GM21825 (cell line): ENCODE results near the gene ZNF710.
"Not testable (repeated sequence)": the region's sequence is repeated elsewhere in the genome, so short reads cannot be mapped to it uniquely, and the experiment has no call there.

Experiments
- ATAC-seq: cut with Tn5 transposase; IDR thresholded peaks from one replicate; pipeline ENCODE4 v1.9.1; 2021; ENCODE audit warnings: mild to moderate bottlenecking, moderate library complexity; ENCODE audit not compliant: unreplicated experiment

ZNF710 gene, protein sequence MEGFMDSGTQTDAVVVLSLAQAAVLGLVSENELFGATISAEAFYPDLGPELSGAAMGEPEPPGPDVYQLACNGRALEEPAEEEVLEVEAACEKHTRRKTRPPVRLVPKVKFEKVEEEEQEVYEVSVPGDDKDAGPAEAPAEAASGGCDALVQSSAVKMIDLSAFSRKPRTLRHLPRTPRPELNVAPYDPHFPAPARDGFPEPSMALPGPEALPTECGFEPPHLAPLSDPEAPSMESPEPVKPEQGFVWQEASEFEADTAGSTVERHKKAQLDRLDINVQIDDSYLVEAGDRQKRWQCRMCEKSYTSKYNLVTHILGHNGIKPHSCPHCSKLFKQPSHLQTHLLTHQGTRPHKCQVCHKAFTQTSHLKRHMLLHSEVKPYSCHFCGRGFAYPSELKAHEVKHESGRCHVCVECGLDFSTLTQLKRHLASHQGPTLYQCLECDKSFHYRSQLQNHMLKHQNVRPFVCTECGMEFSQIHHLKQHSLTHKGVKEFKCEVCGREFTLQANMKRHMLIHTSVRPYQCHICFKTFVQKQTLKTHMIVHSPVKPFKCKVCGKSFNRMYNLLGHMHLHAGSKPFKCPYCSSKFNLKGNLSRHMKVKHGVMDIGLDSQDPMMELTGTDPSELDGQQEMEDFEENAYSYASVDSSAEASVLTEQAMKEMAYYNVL

DNA sequence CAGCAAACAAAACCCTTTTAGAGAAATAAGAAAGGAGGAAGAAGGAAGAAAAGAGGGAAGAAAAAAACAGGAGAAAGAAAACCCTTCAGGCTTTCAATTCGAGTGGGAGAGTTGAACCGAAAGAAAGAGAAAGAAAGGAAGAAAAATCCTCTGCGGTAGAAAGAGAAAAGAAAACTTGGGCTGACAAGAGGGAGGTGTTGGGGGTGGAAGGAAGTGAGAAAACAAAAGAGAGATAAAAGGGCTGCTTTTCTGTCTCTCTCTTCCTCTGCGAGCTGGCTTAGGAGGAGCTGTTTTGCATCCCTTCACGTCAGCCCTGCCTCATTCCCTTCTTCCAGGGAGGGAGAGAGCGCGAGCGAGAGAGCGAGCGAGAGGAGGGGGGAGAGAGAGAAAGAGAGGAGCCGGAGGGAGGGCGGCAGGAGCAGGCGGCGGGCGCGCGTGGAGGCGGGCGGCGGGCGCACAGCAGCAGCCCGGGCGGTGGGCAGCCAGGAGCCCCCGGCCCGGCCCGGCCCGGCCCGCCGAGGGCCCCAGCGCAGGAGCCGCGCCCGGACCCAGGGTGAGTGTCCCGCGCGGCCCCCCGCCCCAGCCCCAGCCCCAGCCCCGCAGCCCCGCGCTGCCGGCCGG is at the start of gene ZNF710:
Gene ZNF710, plus strand, starts transcription at position 263 of the 621 bp plus-strand sequence. CDS start 65,814 bp downstream, outside the sequence.
- ATAC-seq, result no peak

DNA sequence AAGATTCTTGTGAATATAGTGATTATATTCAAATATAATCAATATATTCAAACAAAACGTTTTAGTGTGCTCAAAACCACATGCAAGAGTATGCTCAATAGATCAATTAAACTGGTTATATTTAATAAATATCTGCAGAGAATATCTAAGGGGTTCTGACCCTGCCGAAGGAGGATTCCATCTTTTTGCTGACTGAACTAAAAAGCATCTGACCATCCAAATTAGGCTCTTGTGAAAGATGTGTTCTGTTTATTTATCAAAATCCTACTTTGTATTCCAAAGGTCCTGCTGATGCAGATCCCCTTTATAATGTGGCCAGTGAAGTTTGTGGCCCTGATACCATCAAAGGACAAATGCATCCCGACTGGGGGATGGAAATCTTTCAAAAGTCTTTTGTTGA is 46.6 kb upstream of the ZNF710 start:
- ATAC-seq, result no peak

DNA sequence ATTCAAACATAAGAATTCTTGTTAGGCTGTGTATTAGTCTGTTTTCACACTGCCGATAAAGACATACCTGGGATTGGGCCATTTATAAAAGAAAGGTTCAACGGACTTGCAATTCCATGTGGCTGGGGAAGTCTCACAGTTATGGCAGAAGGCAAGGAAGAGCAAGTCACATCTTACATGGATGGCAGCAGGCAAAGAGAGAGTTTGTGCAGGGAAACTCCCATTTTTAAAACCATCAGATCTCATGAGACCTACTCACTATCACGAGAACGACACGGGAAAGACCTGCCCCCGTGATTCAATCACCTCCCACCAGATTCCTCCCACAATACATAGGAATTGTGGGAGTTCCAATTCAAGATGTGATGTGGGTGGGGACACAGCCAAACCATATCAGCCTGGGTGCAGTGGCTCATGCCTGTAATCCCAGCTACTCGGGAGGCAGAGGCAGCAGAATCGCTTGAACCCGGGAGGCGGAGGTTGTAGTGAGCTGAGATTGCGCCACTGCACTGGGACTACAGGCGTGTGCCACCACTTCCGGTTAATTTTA is 45.6 kb upstream of the ZNF710 start:
- not testable (repeated sequence) for ATAC-seq

DNA sequence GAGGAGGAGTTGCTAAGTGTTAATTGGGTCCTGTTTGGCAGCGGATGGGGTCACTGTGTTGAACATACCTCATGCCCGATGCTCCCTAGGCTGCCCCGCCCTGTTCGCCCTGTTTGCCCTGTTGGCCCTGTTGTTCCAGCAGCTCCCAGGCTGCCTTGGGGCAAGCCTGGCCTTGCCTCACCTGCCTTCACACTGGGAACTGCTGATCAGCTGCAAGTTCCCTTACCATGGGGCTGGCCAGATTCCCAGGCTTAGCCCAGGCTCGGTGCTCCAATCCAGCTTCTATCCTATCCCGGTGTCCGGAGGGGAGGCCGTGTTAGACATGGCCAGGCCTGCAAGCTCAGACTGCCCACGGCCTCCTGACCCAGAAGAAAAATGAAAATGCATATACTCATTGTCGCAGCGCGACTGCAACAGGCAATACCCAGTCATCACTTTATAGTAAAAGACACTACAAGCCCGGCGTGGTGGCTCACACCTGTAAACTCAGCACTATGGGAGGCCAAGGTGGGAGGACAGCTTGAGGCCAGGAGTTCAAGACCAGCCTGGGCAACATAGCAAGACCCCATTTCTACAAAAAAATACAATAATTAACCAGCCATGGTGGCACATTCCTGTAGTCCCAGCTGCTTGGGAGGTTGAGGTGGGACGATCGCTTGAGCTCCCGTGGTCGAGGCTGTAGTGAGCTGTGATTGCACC is 42.9 kb upstream of the ZNF710 start:
- no peak for ATAC-seq

DNA sequence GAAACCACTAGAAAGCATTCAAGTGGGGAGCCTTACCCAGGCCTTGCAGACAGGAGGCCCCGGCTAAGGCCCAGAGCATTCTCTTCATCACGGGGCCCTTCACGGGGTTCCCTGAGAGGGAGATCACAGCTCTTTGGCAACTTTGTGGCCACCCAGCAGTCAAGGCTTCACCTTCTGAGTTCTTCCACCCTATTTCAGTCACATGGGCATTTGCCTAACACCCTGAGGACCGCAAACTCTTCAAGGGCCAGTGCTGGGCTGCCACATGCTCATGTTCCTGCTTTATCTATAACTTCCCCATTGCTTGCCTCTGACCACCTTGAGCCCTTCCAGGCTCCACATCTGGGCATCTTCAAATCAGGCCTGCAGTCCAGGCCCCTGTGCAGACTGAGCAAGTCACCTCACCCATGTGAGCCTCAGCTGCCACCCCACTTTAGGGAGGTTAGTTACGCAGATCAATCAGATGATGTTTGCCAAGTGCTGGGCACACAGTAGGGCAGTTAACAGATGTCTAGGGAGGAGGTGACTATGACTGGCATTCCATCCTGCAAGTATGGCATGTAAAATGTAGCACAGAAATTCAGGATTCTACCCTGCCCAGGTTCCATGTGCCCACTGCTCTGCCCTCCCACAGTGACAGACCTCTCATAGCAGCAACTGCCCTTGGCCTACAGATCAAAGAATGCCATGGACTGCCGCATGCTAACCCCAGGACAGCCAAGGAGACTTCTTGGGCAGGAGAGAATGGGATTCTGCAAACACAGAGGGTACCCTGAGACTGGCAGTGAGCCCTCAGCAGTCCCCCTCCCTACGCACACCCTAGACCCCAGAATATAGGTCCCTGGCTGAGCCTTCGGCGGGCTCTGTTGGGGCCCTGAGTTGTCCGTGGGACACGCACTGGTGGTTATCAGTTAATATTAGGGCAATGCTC is 37.6 kb upstream of the ZNF710 start:
- ATAC-seq, result no peak

DNA sequence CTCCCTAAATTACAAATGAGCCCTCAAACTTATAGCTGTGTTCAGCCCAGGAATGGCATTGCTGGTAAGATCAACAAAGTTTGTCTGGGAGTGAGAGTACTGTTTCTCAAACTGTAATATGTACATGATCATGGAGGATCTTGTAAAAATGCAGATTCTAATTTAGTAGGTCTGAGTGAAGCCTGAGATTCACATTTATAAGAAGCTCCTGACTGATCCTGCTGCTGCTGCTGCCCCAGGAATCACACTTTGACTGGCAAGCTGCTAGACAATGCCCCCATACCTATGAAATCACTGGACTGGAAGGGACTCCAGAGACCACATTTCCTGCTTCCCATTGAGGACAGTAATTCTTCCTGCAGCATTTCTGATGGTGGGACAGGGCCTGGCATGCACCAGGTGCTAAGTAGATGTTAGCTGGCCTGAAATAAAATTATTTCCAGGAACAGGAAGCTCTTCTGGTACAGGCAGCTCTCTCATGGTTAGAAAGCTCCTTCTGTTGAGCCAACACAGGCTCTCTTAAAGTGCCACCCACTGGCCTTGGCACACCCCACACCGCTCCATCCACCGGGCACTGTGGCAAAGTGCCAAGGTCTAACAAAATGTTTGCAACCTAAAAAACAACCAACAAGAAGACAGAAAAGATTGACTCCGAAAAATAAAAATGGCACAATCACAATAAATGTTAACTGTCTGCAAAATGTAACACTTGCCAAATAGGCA is 36.7 kb upstream of the ZNF710 start:
- ATAC-seq, result no peak

DNA sequence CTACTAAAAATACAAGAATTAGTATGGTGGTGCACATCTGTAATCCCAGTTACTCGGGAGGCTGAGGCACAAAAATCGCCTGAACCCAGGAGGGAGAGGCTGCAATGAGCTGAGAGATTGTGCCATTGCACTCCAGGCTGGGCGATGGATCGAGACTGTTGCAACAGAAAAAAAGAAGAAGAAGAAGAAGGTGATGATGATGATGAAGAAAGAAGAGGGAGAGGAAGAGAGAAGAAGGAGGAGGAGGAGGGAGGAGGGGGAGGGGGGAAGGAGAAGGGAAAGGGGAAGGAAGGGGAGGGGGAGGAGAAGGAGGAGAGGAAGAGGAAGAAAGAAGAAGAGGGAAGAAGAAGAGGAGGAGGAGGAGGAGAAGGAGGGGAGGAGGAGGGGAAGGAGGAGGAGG is 33.2 kb upstream of the ZNF710 start:
- no peak for ATAC-seq

DNA sequence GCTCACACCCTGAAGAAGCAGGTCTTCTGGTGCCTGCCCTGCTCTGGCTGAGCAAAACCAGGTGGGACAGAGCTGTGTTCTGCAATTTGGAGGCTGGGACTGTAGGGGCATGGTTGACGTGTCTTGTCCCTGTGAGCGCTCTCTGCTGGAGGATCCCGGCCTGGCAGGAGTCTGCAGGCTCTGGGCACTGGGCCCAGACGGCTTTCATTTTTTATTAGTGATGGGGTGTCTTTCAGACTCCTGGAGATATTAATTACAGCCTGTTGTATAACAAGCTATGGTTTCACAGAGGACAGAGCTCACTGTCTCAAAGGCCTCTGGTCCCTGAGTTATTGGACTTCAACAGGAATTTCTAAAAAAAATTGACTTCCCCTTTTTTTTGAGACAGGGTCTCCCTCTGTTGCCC is 29.5 kb upstream of the ZNF710 start:
- peak; percentile 90 for ATAC-seq

DNA sequence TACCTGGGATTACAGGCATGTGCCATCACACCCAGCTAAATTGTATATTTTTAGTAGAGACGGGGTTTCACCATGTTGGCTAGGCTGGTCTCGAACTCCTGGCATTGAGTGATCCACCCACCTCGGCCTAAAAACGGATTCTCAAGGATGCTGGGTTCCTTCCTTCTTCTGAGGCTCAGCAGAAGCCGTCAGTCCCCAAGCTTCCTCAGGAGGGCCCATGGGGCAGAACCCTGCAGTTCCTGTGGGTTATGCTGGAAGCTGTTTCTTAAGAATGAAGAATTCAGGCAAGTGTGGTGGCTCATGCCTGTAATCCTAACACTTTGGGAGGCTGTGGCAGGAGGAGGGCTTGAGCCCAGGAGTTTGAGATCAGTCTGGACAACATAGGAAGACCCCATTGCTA is 29.0 kb upstream of the ZNF710 start:
- no peak for ATAC-seq

DNA sequence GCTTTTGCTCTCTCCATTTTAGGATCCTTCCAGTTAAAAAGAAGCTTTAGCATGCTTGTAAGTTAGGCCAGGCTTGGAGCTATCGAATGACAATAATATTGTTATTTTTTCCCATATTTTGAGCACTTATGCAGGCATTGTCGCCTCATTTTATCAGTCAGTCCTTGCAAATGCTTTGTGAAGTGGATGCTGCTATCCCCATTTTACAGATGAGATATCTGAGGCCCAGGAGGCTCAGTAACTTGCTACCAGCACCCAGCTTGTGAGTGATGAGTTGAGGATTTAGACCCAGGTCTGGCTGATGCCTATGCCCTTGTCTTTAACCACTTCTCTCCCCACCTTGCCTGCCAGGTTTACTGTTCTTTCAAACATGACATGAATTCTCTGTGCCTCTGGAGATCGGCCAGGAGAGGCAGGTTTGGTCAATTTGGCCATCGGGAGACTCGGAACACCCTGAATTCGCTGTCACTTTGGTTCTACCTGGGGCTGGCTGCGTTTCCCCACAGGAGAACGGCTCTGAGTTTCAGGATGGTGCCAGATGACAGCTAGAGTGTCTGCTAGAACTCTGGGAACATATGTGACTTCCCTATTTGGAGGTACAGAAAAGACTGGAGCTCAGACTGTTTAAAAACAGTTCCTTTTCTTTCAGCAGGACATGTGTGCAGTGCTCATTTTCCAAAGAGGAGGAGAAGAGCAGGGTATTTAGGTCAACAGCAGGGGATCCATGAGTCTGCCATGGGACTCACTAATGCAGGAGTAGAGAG is 25.5 kb upstream of the ZNF710 start:
- no peak for ATAC-seq

DNA sequence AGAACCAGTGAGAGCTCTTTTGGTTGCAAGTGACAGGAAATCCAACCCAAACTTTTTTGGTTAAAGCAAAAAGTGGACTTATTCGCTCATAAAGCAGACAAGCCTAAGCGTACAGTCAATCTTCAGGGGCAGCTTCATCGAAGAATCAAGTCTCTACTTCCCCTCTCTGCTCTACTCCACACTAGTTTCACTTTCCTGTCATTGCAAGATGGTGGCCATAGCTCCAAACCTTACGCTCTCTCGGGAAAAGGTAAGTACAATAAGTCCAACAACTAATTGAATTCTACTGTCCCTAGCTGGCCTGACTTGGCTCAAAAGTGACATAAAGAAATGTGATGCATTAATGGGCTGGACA is 24.9 kb upstream of the ZNF710 start:
- ATAC-seq, result no peak

DNA sequence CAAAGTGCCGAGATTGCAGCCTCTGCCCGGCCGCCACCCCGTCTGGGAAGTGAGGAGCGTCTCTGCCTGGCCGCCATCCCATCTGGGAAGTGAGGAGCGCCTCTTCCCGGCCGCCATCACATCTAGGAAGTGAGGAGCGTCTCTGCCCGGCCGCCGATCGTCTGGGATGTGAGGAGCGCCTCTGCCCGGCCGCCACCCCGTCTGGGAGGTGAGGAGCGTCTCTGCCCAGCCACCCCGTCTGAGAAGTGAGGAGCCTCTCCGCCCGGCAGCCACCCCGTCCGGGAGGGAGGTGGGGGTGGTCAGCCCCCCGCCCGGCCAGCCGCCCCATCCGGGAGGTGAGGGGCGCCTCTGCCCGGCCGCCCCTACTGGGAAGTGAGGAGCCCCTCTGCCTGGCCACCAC is 23.3 kb upstream of the ZNF710 start:
- not testable (repeated sequence) for ATAC-seq

DNA sequence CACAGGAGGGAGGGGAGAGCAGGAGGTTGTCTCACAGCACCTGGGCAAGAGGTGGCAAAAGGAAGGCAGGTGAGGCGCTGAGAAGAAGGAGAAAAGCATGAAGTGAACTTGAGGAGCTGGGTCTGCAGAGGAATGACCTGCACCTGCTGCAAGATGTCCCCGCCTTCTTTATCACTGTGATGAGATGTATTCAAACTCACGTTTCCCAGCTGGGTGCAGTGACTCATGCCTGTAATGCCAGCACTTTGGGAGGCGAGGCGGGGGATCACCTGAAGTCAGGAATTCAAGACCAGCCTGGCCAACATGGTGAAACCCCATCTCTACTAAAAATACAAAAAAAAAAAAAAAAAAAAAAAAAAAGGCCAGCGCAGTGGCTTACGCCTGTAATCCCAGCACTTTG is 22.2 kb upstream of the ZNF710 start:
- ATAC-seq, result no peak

DNA sequence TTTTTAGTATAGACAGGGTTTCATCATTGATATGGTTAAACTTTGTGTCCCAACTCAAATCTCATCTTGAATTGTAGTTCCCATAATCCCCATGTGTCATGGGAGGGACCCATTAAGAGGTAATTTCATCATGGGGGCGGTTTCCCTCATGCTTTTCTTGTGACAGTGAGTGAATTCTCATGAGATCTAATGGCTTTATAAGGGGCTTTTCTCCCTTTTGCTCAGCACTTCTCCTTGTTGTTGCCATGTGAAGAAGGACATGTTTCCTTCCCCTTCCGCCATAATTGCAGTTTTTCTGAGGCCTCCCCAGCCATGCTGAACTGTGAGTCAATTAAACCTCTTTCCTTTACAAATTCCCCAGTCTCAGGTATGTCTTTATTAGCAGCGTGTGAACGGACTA is 20.2 kb upstream of the ZNF710 start:
- ATAC-seq, result no peak

DNA sequence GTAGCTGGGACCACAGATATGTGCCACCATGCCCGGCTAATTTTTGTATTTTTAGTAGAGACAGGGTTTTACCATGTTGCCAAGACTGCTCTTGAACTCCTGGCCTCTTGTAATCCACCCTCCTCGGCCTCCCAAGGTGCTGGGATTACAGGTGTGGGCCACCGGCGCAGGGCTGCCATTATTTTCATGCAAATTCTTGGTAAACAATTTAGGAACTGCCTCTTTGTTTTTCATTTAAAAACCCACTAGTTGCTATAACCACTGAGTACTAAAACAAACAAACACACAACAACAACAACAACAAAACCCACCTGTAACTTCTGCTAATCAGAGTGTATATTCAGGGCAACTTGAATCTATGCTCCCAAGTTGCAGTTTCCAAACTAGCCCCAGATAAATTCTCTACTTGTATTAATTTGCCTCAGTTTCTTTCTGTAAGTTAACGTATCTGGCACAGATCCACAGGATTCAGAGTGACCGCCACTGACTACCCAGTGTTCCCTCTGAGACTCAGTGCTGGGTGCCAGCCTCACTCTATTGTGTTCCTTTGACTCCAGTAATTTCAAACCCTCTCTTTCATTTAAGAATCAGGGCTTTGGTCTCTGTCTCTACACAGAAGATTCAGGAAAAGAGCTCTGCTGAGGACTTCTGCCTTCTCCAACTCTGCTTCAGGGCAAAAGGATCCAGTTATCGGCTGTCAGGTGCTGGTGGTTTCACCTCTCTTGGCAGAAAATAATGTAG is 18.6 kb upstream of the ZNF710 start:
- ATAC-seq, result no peak

DNA sequence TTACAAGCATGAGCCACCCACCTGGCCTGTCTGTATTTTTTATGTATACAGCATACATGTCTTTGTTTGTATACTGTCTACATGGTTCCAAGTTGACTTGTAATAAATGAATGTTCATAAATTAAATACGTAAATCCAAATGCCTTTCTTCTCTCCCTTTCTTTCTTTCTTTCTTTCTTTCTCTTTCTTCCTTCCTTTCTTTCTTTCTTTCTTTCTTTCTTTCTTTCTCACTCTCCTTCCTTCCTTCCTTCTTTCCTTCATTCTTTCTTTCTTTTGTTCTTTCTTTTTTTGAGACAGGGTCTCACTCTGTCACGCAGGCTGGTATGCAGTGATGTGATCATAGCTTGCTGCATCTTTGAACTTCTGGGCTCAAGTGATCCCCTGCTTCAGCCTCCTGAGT is 17.1 kb upstream of the ZNF710 start:
- no peak for ATAC-seq

DNA sequence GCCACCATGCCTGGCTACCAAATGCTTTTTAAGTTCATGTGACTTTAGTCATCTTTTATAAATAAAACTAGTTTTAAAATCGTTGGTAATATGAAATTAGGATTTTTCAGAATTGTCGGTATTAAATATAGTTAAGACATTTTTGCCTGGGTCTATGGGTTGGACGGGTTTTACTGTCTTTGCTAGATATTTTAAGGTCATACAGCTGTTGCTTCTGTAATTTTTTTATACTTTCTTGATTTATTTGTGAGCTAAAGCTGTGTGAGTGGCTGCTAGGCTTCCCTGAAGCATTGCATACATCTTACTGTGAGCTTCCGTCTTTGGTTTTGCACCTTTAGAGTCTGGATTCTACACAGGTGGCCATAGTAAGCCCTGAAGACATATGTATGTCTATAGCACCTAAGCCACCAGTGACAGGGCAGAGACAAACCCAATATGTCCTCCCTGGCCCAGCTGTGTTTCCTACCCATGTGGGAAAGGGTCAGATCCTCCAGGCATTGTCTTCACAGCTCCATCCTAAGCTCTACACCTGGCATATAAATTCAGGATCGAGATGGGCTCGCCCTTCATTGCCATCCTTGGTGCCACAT is 16.6 kb upstream of the ZNF710 start:
- ATAC-seq, result no peak

DNA sequence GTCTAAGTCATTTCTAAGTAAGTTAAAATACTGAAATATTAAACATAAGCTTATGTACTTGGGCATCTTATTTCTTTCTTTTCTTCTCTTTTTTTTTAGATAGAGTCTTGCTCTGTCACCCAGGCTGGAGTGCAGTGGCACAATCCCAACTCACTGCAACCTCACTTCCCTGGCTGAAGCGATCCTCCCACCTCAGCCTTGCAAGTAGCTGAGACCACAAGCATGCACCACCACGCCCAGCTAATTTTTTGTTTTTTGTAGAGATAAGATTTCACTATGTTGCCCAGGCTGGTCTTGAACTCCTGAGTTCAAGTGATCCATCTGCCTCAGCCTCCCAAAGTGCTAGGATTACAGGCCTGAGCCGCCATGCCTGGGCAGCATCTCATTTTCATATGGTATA is 16.0 kb upstream of the ZNF710 start:
- ATAC-seq, result no peak
